CD4-positive, alpha-beta T cell (primary cell): ENCODE results near the gene FKBP5. TPM values are rescaled to one million over a fixed set of nuclear protein-coding genes. Genes with fewer than 3 reads are reported as not detected.

Experiments
- ATAC-seq: fragments of 200-7000 bp; cut with Tn5 transposase; one replicate; pipeline ENCODE4 v1.10.0; 2022; ENCODE audit warnings: mild to moderate bottlenecking; ENCODE audit not compliant: poor library complexity
- CTCF ChIA-PET: fragments of 350-600 bp; sonication (Branson Sonifier 250); formaldehyde crosslinking; loops from one replicate; lab custom pipeline; 2021; ENCODE audit warnings: antibody characterized with exemption, inconsistent platforms; lab: Charles Lee
- POLR2A ChIA-PET: fragments of 350-600 bp; sonication (Branson Sonifier 250); formaldehyde crosslinking; loops from one replicate; lab custom pipeline; 2021; ENCODE audit warnings: antibody characterized with exemption, inconsistent platforms; lab: Charles Lee
- DNase-seq, 14 experiments: peaks; one replicate each; pipeline ENCODE4 v3.0.0-alpha.2; 2013 to 2020; ENCODE audit warnings: mixed read lengths in 2 of 14
- H3K27ac ChIP-seq, 2 donors: one replicate each; pipeline versions ENCODE4 v1.5.1 to v1.7.0; 2013; ENCODE audit warnings: low read length in 2 of 2, low read depth in 1 of 2, mild to moderate bottlenecking in 1 of 2
- H3K27me3 ChIP-seq, 2 experiments: 1 replicate in 1 of 2; 2 replicates in 1 of 2; pipeline versions ENCODE4 v1.6.1 to v1.7.0; 2013; ENCODE audit warnings: low read length in 2 of 2, control low read depth in 1 of 2, mild to moderate bottlenecking in 1 of 2, moderate library complexity in 1 of 2; ENCODE audit not compliant: insufficient read depth in 2 of 2, control insufficient read depth in 1 of 2
- H3K36me3 ChIP-seq: one replicate; pipeline ENCODE4 v1.6.1; 2013; ENCODE audit warnings: low read length, control low read depth; ENCODE audit not compliant: insufficient read depth
- H3K4me1 ChIP-seq: one replicate; pipeline ENCODE4 v1.6.1; 2013; ENCODE audit warnings: low read length, control low read depth; ENCODE audit not compliant: insufficient read depth
- H3K4me3 ChIP-seq: one replicate; pipeline ENCODE4 v1.5.1; 2013; ENCODE audit warnings: mild to moderate bottlenecking, low read length, moderate library complexity
- H3K9me3 ChIP-seq, 2 experiments: 1 replicate in 1 of 2; 2 replicates in 1 of 2; pipeline versions ENCODE4 v1.6.1 to v1.7.0; 2013; ENCODE audit warnings: low read length in 2 of 2, mild to moderate bottlenecking in 2 of 2, control low read depth in 1 of 2, moderate library complexity in 1 of 2; ENCODE audit not compliant: control insufficient read depth in 1 of 2, insufficient read depth in 1 of 2
- H3K27ac Mint-ChIP-seq: one replicate; pipeline ENCODE4 v1.8.0; 2020; ENCODE audit warnings: mixed read lengths
- H3K27me3 Mint-ChIP-seq: one replicate; pipeline ENCODE4 v1.8.0; 2021; ENCODE audit warnings: mixed read lengths
- H3K36me3 Mint-ChIP-seq: one replicate; pipeline ENCODE4 v1.8.0; 2021; ENCODE audit warnings: low read depth, mixed read lengths
- H3K4me1 Mint-ChIP-seq: one replicate; pipeline ENCODE4 v1.8.0; 2021; ENCODE audit warnings: low read depth, mixed read lengths
- H3K4me3 Mint-ChIP-seq: one replicate; pipeline ENCODE4 v1.8.0; 2020; ENCODE audit warnings: mild to moderate bottlenecking, mixed read lengths
- H3K9me3 Mint-ChIP-seq: one replicate; pipeline ENCODE4 v1.8.0; 2020; ENCODE audit warnings: mixed read lengths
- CTCF ChIP-seq: fragments of 200-600 bp; IDR thresholded peaks from one replicate; pipeline ENCODE4 v1.8.0; 2022; ENCODE audit warnings: antibody characterized with exemption, mild to moderate bottlenecking
- intact Hi-C, 2 experiments: fragments of 100-400 bp; cut with DNase I in 1 of 2; cut with micrococcal nuclease in 1 of 2; formaldehyde crosslinking; loops; one replicate each; pipeline versions ENCODE4 v1.15.1 to v1.9.0; 2023 to 2025; cut with DNase I, micrococcal nuclease
- total RNA-seq, 174 experiments: library from RNA in 2 of 174; stranded (reverse) in 2 of 174; gene quantifications; one replicate each; pipeline ENCODE4 v1.2.3 and lab custom pipeline; 2021 to 2026

The FKBP5 gene
- total RNA-seq, 2 experiments from 2014 or later, result 72.6 to 75.9 TPM

GRCh38 chr6:35719830-35720733 lies 31.4 kb upstream of the FKBP5 start:
- H3K36me3 ChIP-seq, result no peaks in the 10 kb centered on the region
- ATAC-seq (peak; percentile 47), DNase-seq (peak in 5 of 14 experiments; percentile 34 to 70 (median 54))
- ChIA-PET POLR2A (interaction anchor here (1.1 to 1.8 kb wide), 4 partner anchors 8 to 119 kb away, joined by 4 to 11 read pairs (median 6); no protein-coding TSS in a partner anchor), CTCF (interaction anchor here (1.4 to 2.2 kb wide), 3 partner anchors 17 to 96 kb away, joined by 4 to 7 read pairs (median 4); partner anchors contain the start of genes ARMC12 and FKBP5)
- no peaks in the 10 kb centered on the region for H3K9me3 Mint-ChIP-seq
- H3K4me3 Mint-ChIP-seq, result peak overlapping the region; percentile 73
- no peak for TF ChIP-seq CTCF
- peak overlapping the region in 1 of 2 donors; percentile 49 for H3K27ac ChIP-seq
- no peaks in the 10 kb centered on the region for H3K27me3 ChIP-seq
- H3K27ac Mint-ChIP-seq, result peak overlapping the region; percentile 84
- peak overlapping the region; percentile 15 for H3K4me3 ChIP-seq
- intact Hi-C loops, result loop anchor here in 1 of 2 experiments (2.0 kb wide), 2 partner anchors 17 to 55 kb away; partner anchors contain the start of gene ARMC12
- H3K9me3 ChIP-seq, result no peaks in the 10 kb centered on the region
- H3K4me1 ChIP-seq, result peaks cover 70% of the 10 kb centered on the region
- peaks cover 86% of the 10 kb centered on the region for H3K4me1 Mint-ChIP-seq
- H3K27me3 Mint-ChIP-seq, result no peaks in the 10 kb centered on the region
- H3K36me3 Mint-ChIP-seq, result no peaks in the 10 kb centered on the region

- intact Hi-C loops, result loop anchor here in 1 of 2 experiments (2.0 kb wide), 2 partner anchors 17 to 55 kb away; partner anchors contain the start of gene ARMC12
- POLR2A ChIA-PET, result interaction anchor here (0.6 to 1.8 kb wide), 5 partner anchors 9 to 118 kb away, joined by 3 to 11 read pairs (median 5); no protein-coding TSS in a partner anchor
Measured at GRCh38 chr6:35719404-35719829, 30.7 kb upstream of the FKBP5 start.

More at GRCh38 chr6:35719404-35719829, 30.7 kb upstream of the FKBP5 start:
- Mint-ChIP-seq H3K27me3 (no peaks in the 10 kb centered on the region), H3K9me3 (no peaks in the 10 kb centered on the region), H3K27ac (peak overlapping the region; percentile 84), H3K36me3 (no peaks in the 10 kb centered on the region), H3K4me1 (peaks cover 80% of the 10 kb centered on the region), H3K4me3 (peak overlapping the region; percentile 73)
- Histone ChIP-seq H3K27ac (peak overlapping the region; percentile 33 to 49), H3K36me3 (no peaks in the 10 kb centered on the region), H3K4me1 (peaks cover 64% of the 10 kb centered on the region), H3K4me3 (peak overlapping the region; percentile 15), H3K9me3 (no peaks in the 10 kb centered on the region), H3K27me3 (no peaks in the 10 kb centered on the region)
- CTCF ChIA-PET, result interaction anchor here (1.0 to 2.6 kb wide), 5 partner anchors 8 to 95 kb away, joined by 4 to 5 read pairs (median 4); partner anchors contain the start of gene FKBP5
- DNase-seq (no peak), ATAC-seq (peak; percentile 8)
- TF ChIP-seq CTCF, result no peak
